Posterior cingulate gyrus (tissue), 11 donors: ENCODE results near the gene ZNF764.

Experiments
- DNase-seq, 10 donors: peaks; one replicate each; pipeline versions ENCODE4 v3.0.0 to v3.0.0-alpha.2; 2020 to 2021; ENCODE audit warnings: mixed read lengths in 3 of 10
- intact Hi-C: fragments of 100-400 bp; cut with DNase I; formaldehyde crosslinking; loops from one replicate; pipeline ENCODE4 v1.15.1; 2023

The ZNF764 gene

DNA sequence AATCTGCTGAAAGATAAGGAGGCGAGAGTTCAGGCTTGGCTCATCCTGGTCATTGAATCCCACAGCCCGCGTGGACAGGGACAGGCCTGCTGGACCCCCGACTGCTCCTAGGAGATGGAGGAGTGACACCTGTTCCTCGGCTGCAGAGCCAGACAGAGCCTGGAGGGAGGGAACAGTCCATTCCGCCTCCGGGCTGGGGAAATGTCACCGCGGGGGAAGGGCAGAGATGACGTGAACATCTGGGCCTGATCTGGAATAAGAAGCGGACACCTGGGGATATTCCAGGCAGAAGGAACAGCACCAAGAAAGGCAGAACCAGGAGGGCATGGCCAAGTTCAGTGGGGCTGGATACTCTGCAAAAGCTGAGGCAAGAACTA lies 25.0 kb downstream of the ZNF764 start:
- DNase-seq = peak in 1 of 10 donors; percentile 55
- intact Hi-C loops = no loop called here

DNA sequence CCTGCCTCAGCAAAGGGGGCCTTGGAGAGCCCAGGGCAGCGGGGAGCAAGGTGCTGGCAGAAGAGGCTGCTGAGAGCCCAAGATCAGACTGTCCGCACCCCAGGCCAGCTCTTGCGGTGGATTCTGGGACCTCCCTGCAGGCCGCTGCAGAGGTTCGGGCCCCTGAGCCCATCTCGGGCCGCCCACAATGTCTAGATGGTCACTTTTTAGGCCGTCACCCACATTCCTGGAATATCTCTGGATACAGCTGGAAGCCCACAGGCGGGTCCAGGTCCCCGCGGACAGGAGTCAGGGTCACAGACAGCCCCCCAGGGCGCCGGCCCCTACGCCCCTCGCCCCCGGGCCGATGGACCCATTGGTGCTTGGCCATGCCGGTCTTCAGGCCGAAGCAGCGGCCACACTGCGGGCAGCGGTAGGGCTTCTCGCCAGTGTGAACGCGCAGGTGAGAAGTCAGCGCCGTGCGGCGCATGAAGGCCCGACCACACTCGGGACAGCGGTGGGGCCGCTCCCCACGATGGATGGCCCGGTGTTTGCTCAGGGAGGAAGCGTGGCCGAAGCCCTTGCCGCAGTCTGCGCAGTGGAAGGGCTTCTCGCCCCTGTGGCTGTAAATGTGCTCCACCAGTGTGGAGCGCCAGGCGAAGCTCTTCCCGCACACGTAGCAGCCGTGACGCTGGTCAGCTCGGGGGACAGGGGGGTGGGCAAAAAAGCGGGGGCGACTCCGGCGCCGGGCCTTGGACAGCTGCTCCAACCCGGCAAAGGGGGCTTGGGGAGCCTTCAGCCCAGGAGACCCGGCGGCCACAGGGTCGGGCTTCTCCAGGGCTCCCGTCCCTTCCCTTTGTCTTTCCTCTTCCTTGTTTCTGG lies 25.7 kb downstream of the ZNF764 start:
- peak in 1 of 10 donors; percentile 54 for DNase-seq
- intact Hi-C loops = no loop called here

DNA sequence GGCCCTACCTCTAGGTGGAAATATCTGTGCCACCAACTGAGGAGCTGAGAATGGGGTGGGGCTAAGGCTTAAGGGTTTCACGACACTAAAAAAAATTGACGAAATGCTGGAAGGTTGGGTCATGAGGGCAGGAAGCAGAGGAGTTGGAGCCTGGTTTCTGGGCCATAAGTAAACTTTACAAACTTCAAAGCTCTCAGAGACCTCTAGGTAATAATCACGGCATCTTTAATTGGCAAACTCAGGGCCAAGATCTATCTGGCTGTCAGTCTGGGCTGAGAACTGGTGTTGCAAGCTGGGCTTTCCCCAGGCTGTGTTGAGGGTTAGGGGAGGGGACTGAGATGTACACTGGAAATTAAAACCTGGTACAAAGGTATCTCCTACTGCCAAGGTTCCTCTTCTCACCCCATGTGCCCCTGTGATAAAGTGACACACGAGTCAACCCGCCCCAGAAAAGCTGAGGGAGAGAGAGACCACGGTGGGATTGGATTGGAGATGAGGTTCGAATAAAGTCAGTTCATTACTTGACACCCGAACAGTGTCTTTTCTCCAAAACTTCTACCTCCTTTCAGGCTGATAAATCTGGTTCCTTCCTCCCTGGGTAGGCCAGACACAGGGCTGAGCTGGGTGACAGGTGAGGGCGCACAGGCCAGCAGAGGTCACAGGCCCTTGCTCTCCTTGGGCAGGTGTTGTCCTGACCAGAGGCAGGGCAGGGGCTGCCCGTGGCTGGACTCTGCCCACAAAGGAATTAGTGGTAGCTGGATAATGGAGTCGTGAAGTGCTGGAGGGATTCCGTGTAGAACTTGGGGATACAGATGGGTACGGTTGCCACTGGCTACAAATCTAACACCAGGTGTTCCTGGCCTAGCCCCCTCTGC lies 27.8 kb downstream of the ZNF764 start:
- intact Hi-C loops = no loop called here
- DNase-seq = peak in 1 of 10 donors; percentile 20

- intact Hi-C loops = loop anchor here (5.0 to 10.0 kb wide), 3 partner anchors 82 to 434 kb away; partner anchors contain the start of genes FBRS, SEPHS2, TBX6 and YPEL3
- peak in 1 of 10 donors; percentile 29 for DNase-seq
Observed at GRCh38 chr16:30528799-30529457, 29.2 kb downstream of the ZNF764 start.

- intact Hi-C loops = loop anchor here (2.0 to 10.0 kb wide), 4 partner anchors 31 to 433 kb away; partner anchors contain the start of genes FBRS, SEPHS2, TBX6 and YPEL3
- DNase-seq = peak in 2 of 10 donors; percentile 49 to 64
Observed at GRCh38 chr16:30527635-30528178, 30.5 kb downstream of the ZNF764 start.

DNA sequence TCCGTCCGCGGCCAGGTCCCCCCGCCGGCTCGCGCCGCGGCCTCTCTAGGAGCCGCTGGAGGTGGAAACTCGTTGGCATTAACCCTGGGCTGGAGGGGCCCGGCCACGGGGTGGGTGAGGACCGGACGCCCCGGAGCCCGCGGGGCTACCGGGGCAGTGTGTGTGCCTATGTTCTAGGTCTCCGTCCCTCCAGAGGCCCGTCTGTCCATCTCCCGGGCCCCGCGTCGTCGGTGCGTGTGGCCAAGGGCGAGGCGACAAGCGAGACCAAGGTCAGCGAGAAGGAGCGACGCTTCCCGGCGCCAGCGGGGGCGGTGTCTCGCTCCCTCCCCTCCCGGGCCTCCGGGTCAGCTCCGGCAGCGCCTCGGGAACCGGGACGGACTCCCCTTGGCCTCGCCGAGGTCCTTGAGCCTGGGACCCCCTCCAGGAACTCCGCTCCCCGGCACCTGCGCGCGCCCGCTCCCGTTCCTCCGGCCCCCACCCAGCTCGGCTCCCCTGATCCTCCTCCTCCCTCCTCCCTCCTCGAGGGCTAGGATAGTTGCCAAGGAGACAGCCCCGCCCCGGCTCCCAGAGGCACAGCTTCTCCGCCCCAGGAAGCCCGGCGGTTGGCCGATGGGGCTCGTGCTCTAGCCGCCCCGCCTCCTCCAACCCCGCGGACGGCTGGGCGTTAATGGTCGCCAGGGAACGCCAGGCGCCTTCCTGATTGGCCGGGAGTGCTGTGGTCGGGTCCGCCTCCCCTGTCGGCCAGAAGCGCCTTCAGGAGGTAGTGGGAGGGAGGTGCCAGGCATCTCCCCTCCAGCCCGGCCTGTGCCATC lies 31.1 kb downstream of the ZNF764 start:
- intact Hi-C loops = loop anchor here (1.0 to 10.0 kb wide), 5 partner anchors 7 to 432 kb away; partner anchors contain the start of genes FBRS, SEPHS2, TBX6 and YPEL3
- peak; percentile 94 to 100 (median 98) for DNase-seq

DNA sequence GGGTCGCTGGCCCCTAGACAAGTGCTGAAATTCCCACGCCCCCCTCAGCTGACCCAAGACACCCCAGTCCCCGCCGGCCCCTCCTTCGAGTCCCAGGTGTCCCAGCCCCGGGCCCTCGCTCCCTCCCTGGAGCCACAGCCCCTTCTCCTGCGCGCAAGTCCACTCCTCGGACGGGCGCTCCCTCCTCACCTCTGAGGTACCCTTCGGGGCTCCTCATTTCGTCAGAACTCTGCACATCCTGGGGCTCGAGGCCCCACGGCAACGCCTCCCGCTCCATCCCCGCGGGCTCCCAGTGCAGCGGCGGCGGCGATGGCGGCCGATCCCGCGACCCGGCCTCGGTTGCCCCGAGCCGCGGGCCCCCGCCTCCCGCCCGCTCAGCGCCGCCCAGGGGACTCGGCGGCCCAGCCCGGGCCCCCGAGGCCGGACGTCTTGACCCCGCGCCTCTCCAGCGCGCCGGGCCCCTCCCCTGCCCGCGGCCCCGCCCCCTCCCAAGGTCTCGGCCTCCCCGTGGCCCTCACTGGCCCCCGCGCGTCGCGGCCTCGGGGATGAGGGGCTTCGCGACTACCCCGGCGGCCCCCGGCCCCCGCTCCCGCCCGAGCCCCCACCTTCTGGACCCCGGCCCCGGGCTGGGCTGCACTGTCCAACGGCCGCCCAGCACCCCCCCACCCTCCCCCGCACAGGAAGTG lies 31.9 kb downstream of the ZNF764 start, which contains the start of gene ZNF768:
ZNF768 (minus strand) TSS at position 430 of the 686 bp plus-strand sequence; CDS start at position 277, 153 bp downstream.
- peak in 7 of 10 donors; percentile 10 to 88 (median 30) for DNase-seq
- intact Hi-C loops = loop anchor here (1.0 to 10.0 kb wide), 5 partner anchors 8 to 431 kb away; partner anchors contain the start of genes FBRS, SEPHS2, TBX6 and YPEL3

DNA sequence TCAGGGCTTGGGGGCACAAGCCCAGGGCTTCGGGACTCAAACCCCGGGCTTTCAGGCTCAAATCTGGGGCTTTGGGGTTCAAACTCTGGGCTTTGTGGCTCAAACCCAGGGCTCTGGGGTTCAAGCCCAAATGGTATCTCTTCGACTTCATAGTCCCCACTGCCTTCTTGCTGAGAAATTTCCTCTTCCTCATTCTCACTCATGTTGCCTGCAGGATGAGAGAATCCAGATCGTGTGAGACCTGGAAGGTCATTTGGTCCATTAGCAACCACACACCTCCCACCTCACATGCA lies 32.4 kb downstream of the ZNF764 start:
- intact Hi-C loops = loop anchor here (1.0 to 10.0 kb wide), 5 partner anchors 9 to 431 kb away; partner anchors contain the start of genes FBRS, SEPHS2, TBX6 and YPEL3
- peak in 2 of 10 donors; percentile 4 to 59 for DNase-seq

GRCh38 chr16:30524575-30525568 lies 33.3 kb downstream of the ZNF764 start:
- peak in 1 of 10 donors; percentile 80 for DNase-seq
- intact Hi-C loops = loop anchor here (5.0 to 10.0 kb wide), 3 partner anchors 78 to 430 kb away; partner anchors contain the start of genes FBRS, SEPHS2, TBX6 and YPEL3

DNA sequence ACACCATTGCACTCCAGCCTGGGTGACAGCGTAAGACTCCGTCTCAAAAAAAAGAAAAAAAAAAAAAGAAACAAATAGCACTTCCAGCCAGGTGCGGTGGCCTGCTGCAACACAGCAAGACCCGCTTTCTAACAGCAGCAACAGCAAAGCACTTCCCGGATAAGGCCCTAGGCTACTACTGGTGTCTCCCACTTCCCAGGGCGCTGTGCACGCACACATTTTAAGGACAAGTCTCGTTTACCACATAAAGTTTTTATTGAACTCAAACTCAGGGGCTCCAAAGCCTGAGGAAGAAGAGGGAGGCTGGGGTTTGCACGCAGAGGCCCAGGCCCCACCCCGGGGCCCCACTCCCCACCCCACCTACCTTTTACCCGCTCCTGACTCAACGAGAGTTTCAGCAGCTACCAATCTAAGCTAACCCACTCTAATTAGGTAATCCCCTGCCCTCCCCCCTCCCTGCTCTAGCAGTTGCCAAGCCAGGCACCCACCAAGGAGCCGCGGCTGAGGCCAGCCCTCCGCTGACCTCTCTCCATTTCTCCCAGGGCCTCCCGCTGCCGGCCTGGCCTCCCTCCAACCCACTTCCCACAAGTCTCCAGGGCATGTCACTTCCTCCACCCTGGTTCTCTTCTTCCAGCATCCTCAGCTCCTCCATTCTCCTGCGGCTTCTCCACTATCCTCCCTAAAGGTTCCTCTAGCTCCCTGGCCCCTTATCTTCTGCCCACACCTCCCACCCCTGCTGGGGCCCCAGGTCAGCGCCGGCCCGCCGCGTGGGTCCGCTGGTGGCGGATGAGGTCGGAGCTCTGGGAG lies 34.2 kb downstream of the ZNF764 start:
- intact Hi-C loops = loop anchor here (10.0 kb wide), 1 partner anchor 429 kb away; the partner anchor contains the start of genes TBX6 and YPEL3

DNA sequence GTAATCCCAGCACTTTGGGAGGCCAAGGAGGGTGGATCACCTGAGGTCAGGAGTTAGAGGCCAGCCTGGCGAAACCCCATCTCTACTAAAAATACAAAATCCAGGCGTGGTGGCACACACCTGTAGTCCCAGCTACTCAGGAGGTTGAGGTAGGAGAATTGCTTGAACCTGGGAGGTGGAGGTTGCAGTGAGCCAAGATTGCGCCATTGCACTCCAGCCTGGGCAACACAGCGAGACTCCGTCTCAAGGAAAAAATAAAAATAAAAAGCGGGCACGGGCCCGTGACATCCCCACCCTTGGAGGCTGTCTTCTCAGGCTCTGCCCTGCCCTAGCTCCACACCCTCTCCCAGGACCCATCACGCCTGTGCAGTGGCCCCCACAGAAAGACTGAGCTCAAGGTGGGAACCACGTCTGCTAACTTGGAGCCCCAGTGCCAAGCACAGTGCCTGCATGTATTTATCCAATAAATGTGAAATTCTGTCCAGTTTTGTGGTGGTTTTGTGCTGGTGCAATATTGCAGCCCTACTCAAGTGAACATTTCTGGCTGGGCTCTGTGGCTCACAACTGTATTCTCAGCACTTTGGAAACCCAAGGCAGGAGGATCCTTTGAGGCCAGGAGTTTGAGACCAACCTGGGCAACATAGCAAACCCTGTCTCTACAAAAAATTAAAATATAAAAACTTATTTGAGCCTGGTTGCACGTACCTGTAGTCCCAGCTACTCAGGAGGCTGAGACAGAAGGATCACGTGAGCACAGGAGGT lies 35.3 kb downstream of the ZNF764 start:
- peak in 2 of 10 donors; percentile 0 to 57 for DNase-seq
- intact Hi-C loops = loop anchor here (10.0 kb wide), 1 partner anchor 428 kb away; the partner anchor contains the start of genes TBX6 and YPEL3

More for the DNA sequence above, 34.2 kb downstream of the ZNF764 start:
- peak in 3 of 10 donors; percentile 63 to 78 (median 66) for DNase-seq

GRCh38 chr16:30521873-30522641 lies 36.1 kb downstream of the ZNF764 start:
- DNase-seq = peak in 1 of 10 donors; percentile 20

GRCh38 chr16:30521476-30521872 lies 36.7 kb downstream of the ZNF764 start:
- peak in 1 of 10 donors; percentile 71 for DNase-seq
- intact Hi-C loops = loop anchor here (10.0 kb wide), 1 partner anchor 427 kb away; the partner anchor contains the start of genes TBX6 and YPEL3

More at GRCh38 chr16:30521873-30522641, 36.1 kb downstream of the ZNF764 start:
- intact Hi-C loops = loop anchor here (10.0 kb wide), 1 partner anchor 427 kb away; the partner anchor contains the start of genes TBX6 and YPEL3
